ENCODE results near the gene ADAMTSL1.

DNA sequence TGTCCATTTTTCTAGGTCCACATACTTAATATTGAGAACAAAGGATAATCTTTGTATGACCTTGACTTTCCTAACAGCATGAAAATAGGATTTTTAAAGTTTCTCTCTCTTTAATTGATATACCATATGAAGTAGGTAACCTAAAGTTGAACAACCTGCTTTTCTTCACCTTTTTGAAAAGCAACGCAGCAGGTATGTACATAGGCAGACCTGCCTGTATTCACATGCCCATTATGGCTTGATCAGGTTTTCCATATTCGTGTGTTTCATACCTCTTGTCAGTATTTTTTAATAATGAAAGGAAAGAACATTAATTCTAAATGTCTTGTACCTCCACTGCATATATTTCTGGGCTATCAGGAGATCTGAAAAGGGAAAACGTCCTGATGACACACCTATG is 1.5 kb upstream of the ADAMTSL1 start:
- TF ChIP-seq CTCF (IDR thresholded peaks at IDR 0.05; ENCODE audit: low read depth, low read length) (no peak), EZH2phosphoT487 (IDR thresholded peaks at IDR 0.05; ENCODE audit: low read depth) (no peak)

Measured in OCI-LY3 (cell line).